ENCODE measurements around the gene REC8.

- TF ChIP-seq CTCF (IDR thresholded peaks at IDR 0.05; ENCODE audit: borderline replicate concordance, extremely low read depth, low read length, poor library complexity, severe bottlenecking) (no peak), EZH2 (IDR thresholded peaks at IDR 0.05; ENCODE audit: borderline replicate concordance, low read depth, low read length, severe bottlenecking) (no peak)
Measured at GRCh38 chr14:24137529-24138395, 34.1 kb upstream of the REC8 start.

Data from DND-41 (cell line).